Activated effector memory CD4-positive, alpha-beta T cell treated with Interleukin-2 at 50 U/mL for 16 hours (primary cell): ENCODE results near the gene BLID.

ENCODE experiments used
- DNase-seq: peaks from one replicate; pipeline ENCODE4 v3.0.0-alpha.2; 2020

The BLID gene

GRCh38 chr11:122075016-122075415, 41.0 kb downstream of the BLID start:
- DNase-seq, result no peak

GRCh38 chr11:122074022-122074421, 42.0 kb downstream of the BLID start:
- no peak for DNase-seq

GRCh38 chr11:122071709-122072202, 44.3 kb downstream of the BLID start:
- DNase-seq, result no peak

GRCh38 chr11:122069707-122070360, 46.2 kb downstream of the BLID start:
- DNase-seq, result no peak

- DNase-seq, result no peak
Observed at GRCh38 chr11:122068837-122069236, 47.2 kb downstream of the BLID start.

GRCh38 chr11:122068141-122068540, 47.9 kb downstream of the BLID start:
- no peak for DNase-seq
